ENCODE results near the gene NEU2. TPM values are rescaled to one million over a fixed set of nuclear protein-coding genes. Genes with fewer than 3 reads are reported as not detected.

NEU2 gene
- polyA plus RNA-seq, 2 of the 4 experiments (the other 2 are of a cell fraction): not detected

- CTCF ChIA-PET: interaction anchor here (0.9 to 6.7 kb wide), 3 partner anchors 10 to 210 kb away, joined by 3 to 45 read pairs (median 5); no protein-coding TSS in a partner anchor
- FAIRE-seq (no peak), ATAC-seq (no peak)
Observed at GRCh38 chr2:233063976-233064411, 31.5 kb downstream of the NEU2 start.

More at GRCh38 chr2:233063976-233064411, 31.5 kb downstream of the NEU2 start:
- WGBS (ENCODE audit: missing lambda C conversion rate): 79% methylated on average over 2 of the region's 9 CpGs
- Histone ChIP-seq H3K4me1 (no peaks in the 10 kb centered on the region), H3K4me3 (no peak overlapping the region), H3K27ac (no peak overlapping the region), H3K4me2 (no peak overlapping the region), H3K9me3 (no peaks in the 10 kb centered on the region)
- POLR2A ChIA-PET: no interaction called here
- no peak for TF ChIP-seq POLR2A (IDR thresholded peaks at IDR 0.05; ENCODE audit: low read length)
- no peak for TF ChIP-seq CEBPB (IDR thresholded peaks at IDR 0.05)
- no peak for TF ChIP-seq CHD2 (IDR thresholded peaks at IDR 0.05; ENCODE audit: low read length, partially characterized antibody)
- no peak for TF ChIP-seq BHLHE40 (IDR thresholded peaks at IDR 0.05; ENCODE audit: low read depth, low read length)
- TF ChIP-seq EHMT2 (IDR thresholded peaks at IDR 0.05; ENCODE audit: low read depth): no peak
- TF ChIP-seq HOXB13 (CRISPR knock-in tag; IDR thresholded peaks at IDR 0.05; ENCODE audit: low read depth): no peak
- no peak for TF ChIP-seq CHD4 (IDR thresholded peaks at IDR 0.05; ENCODE audit: borderline replicate concordance)
- TF ChIP-seq, protein P1, sequence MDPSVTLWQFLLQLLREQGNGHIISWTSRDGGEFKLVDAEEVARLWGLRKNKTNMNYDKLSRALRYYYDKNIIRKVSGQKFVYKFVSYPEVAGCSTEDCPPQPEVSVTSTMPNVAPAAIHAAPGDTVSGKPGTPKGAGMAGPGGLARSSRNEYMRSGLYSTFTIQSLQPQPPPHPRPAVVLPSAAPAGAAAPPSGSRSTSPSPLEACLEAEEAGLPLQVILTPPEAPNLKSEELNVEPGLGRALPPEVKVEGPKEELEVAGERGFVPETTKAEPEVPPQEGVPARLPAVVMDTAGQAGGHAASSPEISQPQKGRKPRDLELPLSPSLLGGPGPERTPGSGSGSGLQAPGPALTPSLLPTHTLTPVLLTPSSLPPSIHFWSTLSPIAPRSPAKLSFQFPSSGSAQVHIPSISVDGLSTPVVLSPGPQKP (IDR thresholded peaks at IDR 0.05; ENCODE audit: low read depth, low read length): no peak
- no peak for TF ChIP-seq RAD21 (conservative IDR thresholded peaks at IDR 0.05 in 1 of 2, IDR thresholded peaks at IDR 0.05 in 1 of 2)
- TF ChIP-seq KDM1A (IDR thresholded peaks at IDR 0.05; ENCODE audit: low read depth): no peak
- TF ChIP-seq SREBF2 (IDR thresholded peaks at IDR 0.05): no peak
- TF ChIP-seq JUNB (IDR thresholded peaks at IDR 0.05): no peak
- no peak for TF ChIP-seq REST (IDR thresholded peaks at IDR 0.05)
- no peak for TF ChIP-seq RCOR1 (IDR thresholded peaks at IDR 0.05; ENCODE audit: low read depth, low read length)
- TF ChIP-seq PHF8 (IDR thresholded peaks at IDR 0.05; ENCODE audit: borderline replicate concordance, low read depth): no peak
- no peak for TF ChIP-seq EHF (CRISPR knock-in tag; IDR thresholded peaks at IDR 0.05)
- no peak for TF ChIP-seq MAX (IDR thresholded peaks at IDR 0.05)
- no peak for TF ChIP-seq USF2 (IDR thresholded peaks at IDR 0.05)
- TF ChIP-seq, protein P2, sequence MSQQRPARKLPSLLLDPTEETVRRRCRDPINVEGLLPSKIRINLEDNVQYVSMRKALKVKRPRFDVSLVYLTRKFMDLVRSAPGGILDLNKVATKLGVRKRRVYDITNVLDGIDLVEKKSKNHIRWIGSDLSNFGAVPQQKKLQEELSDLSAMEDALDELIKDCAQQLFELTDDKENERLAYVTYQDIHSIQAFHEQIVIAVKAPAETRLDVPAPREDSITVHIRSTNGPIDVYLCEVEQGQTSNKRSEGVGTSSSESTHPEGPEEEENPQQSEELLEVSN (IDR thresholded peaks at IDR 0.05; ENCODE audit: borderline replicate concordance, low read depth): no peak
- TF ChIP-seq, protein P3, sequence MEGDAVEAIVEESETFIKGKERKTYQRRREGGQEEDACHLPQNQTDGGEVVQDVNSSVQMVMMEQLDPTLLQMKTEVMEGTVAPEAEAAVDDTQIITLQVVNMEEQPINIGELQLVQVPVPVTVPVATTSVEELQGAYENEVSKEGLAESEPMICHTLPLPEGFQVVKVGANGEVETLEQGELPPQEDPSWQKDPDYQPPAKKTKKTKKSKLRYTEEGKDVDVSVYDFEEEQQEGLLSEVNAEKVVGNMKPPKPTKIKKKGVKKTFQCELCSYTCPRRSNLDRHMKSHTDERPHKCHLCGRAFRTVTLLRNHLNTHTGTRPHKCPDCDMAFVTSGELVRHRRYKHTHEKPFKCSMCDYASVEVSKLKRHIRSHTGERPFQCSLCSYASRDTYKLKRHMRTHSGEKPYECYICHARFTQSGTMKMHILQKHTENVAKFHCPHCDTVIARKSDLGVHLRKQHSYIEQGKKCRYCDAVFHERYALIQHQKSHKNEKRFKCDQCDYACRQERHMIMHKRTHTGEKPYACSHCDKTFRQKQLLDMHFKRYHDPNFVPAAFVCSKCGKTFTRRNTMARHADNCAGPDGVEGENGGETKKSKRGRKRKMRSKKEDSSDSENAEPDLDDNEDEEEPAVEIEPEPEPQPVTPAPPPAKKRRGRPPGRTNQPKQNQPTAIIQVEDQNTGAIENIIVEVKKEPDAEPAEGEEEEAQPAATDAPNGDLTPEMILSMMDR (IDR thresholded peaks at IDR 0.05): no peak
- no peak for DNase-seq (ENCODE audit: low read depth in 1 of 2, low spot score in 1 of 2)

Measured in A549 (cell line).